A673 (cell line): ENCODE results near the gene LRRC17. TPM values are rescaled to one million over a fixed set of nuclear protein-coding genes. Genes with fewer than 3 reads are reported as not detected.

Experiments used
- BruUV-seq: library from RNA; stranded (reverse); fragments of 400-500 nt; replicated peaks from 2 replicates; lab custom pipeline; 2021; lab: Mats Ljungman, UMichigan
- CTCF ChIA-PET: fragments of 300-600 bp; sonication (Branson Sonifier 250); formaldehyde crosslinking; loops from one replicate; lab custom pipeline; 2022; ENCODE audit warnings: antibody characterized with exemption; lab: Charles Lee
- POLR2A ChIA-PET: fragments of 300-600 bp; sonication (Branson Sonifier 250); formaldehyde crosslinking; loops from one replicate; lab custom pipeline; 2022; ENCODE audit warnings: antibody characterized with exemption; ENCODE audit not compliant: low non-redundant PET; lab: Charles Lee
- DNase-seq: peaks from one replicate; pipeline ENCODE4 v3.0.0-alpha.2; 2015; ENCODE audit warnings: low spot score
- H3K27ac ChIP-seq: fragments of 200-600 bp; sonication (generic); 2 replicates; pipeline ENCODE4 v1.5.1; 2016; ENCODE audit warnings: mixed run types, low read depth, mild to moderate bottlenecking, mixed read lengths, antibody characterized with exemption, low read length; ENCODE audit not compliant: poor library complexity, severe bottlenecking
- H3K27me3 ChIP-seq: fragments of 200-600 bp; sonication (generic); replicated peaks from 2 replicates; pipeline ENCODE4 v1.6.1; 2017; ENCODE audit warnings: mixed run types, low read depth, mild to moderate bottlenecking, mixed read lengths, antibody characterized with exemption, low read length; ENCODE audit not compliant: insufficient read depth, poor library complexity
- H3K36me3 ChIP-seq: fragments of 200-600 bp; sonication (generic); 2 replicates; pipeline ENCODE4 v1.6.1; 2016; ENCODE audit warnings: mixed run types, mild to moderate bottlenecking, mixed read lengths, antibody characterized with exemption, low read length; ENCODE audit not compliant: insufficient read depth, poor library complexity, severe bottlenecking
- H3K4me1 ChIP-seq: fragments of 200-600 bp; sonication (generic); 2 replicates; pipeline ENCODE4 v1.6.1; 2017; ENCODE audit warnings: mixed run types, mild to moderate bottlenecking, mixed read lengths, antibody characterized with exemption, low read length; ENCODE audit not compliant: insufficient read depth, poor library complexity, severe bottlenecking
- H3K4me3 ChIP-seq: fragments of 200-600 bp; sonication (generic); 2 replicates; pipeline ENCODE4 v1.5.1; 2016; ENCODE audit warnings: low read depth, mixed run types, mild to moderate bottlenecking, mixed read lengths, low read length; ENCODE audit not compliant: poor library complexity, severe bottlenecking
- H3K9me3 ChIP-seq: fragments of 200-600 bp; sonication (generic); 2 replicates; pipeline ENCODE4 v1.6.1; 2016; ENCODE audit warnings: mixed run types, low read depth, mild to moderate bottlenecking, mixed read lengths, antibody characterized with exemption, low read length; ENCODE audit not compliant: poor library complexity, severe bottlenecking
- CTCF ChIP-seq: fragments of 300-800, 200-600 bp; sonication (generic); conservative IDR thresholded peaks from 2 replicates; pipeline ENCODE4 v1.5.1; 2017; ENCODE audit warnings: low read depth, mild to moderate bottlenecking, antibody characterized with exemption, low read length, moderate library complexity, mixed read lengths
- EZH2 ChIP-seq: fragments of 200-600 bp; sonication (generic); IDR thresholded peaks from 2 replicates; pipeline ENCODE4 v1.6.1; 2017; ENCODE audit warnings: borderline replicate concordance, low read depth, mild to moderate bottlenecking, mixed read lengths, antibody characterized with exemption, low read length; ENCODE audit not compliant: poor library complexity, severe bottlenecking
- intact Hi-C: fragments of 100-400 bp; cut with micrococcal nuclease; formaldehyde crosslinking; loops from one replicate; pipeline ENCODE4 v1.10.0; 2022; ENCODE audit not compliant: unreplicated experiment
- total RNA-seq: library from RNA; stranded (reverse); gene quantifications from 2 replicates; pipeline ENCODE4 v1.2.3, GENCODE V29; 2021

LRRC17 gene
- total RNA-seq, 1 experiment from 2014 or later: 10.0 TPM

- intact Hi-C loops: no loop called here
- no peak for DNase-seq
- CTCF ChIA-PET: interaction anchor here (0.5 kb wide), 2 partner anchors 135 kb away, joined by 9 to 10 read pairs; no protein-coding TSS in a partner anchor
- TF ChIP-seq CTCF (no peak), EZH2 (no peak)
- POLR2A ChIA-PET: no interaction called here
- H3K4me3 ChIP-seq: no peak overlapping the region
- no TSS peak for BruUV-seq
- no peaks in the 10 kb centered on the region for H3K9me3 ChIP-seq
- no peaks in the 10 kb centered on the region for H3K36me3 ChIP-seq
- no peaks in the 10 kb centered on the region for H3K27me3 ChIP-seq
- H3K4me1 ChIP-seq: peaks cover 11% of the 10 kb centered on the region
- H3K27ac ChIP-seq: no peak overlapping the region
Measured at GRCh38 chr7:102927312-102927933, 14.6 kb downstream of the LRRC17 start.

GRCh38 chr7:102931757-102932156 lies 19.0 kb downstream of the LRRC17 start:
- intact Hi-C loops: no loop called here
- no peaks in the 10 kb centered on the region for H3K36me3 ChIP-seq
- no TSS peak for BruUV-seq
- no peak for DNase-seq
- H3K27me3 ChIP-seq: no peaks in the 10 kb centered on the region
- no peak overlapping the region for H3K4me3 ChIP-seq
- no peak overlapping the region for H3K27ac ChIP-seq
- ChIA-PET CTCF (no interaction called here), POLR2A (no interaction called here)
- no peaks in the 10 kb centered on the region for H3K9me3 ChIP-seq
- peaks cover 3% of the 10 kb centered on the region for H3K4me1 ChIP-seq
- TF ChIP-seq CTCF: no peak
- TF ChIP-seq EZH2: no peak

- Histone ChIP-seq H3K4me3 (no peak overlapping the region), H3K27ac (no peak overlapping the region), H3K4me1 (no peaks in the 10 kb centered on the region), H3K27me3 (no peaks in the 10 kb centered on the region), H3K9me3 (no peaks in the 10 kb centered on the region), H3K36me3 (no peaks in the 10 kb centered on the region)
- TF ChIP-seq CTCF (no peak), EZH2 (no peak)
- intact Hi-C loops: no loop called here
- no TSS peak for BruUV-seq
- DNase-seq: no peak
- POLR2A ChIA-PET: no interaction called here
- CTCF ChIA-PET: interaction anchor here (0.5 kb wide), 1 partner anchor 1981 kb away, joined by 4 read pairs; no protein-coding TSS in a partner anchor
Measured at GRCh38 chr7:102933763-102934162, 21.0 kb downstream of the LRRC17 start.
